HepG2 (cell line): ENCODE data around the gene LGALS7B. TPM values are rescaled to one million over a fixed set of nuclear protein-coding genes. Genes with fewer than 3 reads are reported as not detected.
A peak's percentile ranks its signal among the peaks of the same experiment; 100 is the strongest.

Experiments used
- ELF1 ChIP-seq: sonication (generic); formaldehyde crosslinking; IDR thresholded peaks from 2 replicates; pipeline ENCODE4 v1.4.0; 2020; ENCODE audit warnings: missing genetic modification reagents
- FIP1L1 ChIP-seq: fragments of 200-400 bp; formaldehyde crosslinking; IDR thresholded peaks from 2 replicates; pipeline ENCODE4 v1.6.1; 2018; ENCODE audit warnings: low read depth, mild to moderate bottlenecking, low read length, moderate library complexity, borderline replicate concordance; ENCODE audit not compliant: insufficient read depth
- FOXP1 ChIP-seq, 2 experiments: fragments of 450-650 bp in 1 of 2; IDR thresholded peaks; 2 replicates each; pipeline ENCODE4 v1.6.1; 2017 to 2018; ENCODE audit warnings: antibody characterized with exemption in 1 of 2
- HDAC2 ChIP-seq: sonication (generic); formaldehyde crosslinking; IDR thresholded peaks from 2 replicates; pipeline ENCODE4 v1.4.0; 2020; ENCODE audit warnings: missing genetic modification reagents
- HMGXB3 ChIP-seq: sonication (generic); formaldehyde crosslinking; IDR thresholded peaks from 2 replicates; pipeline ENCODE4 v1.4.0; 2020; ENCODE audit warnings: missing genetic modification reagents, borderline replicate concordance
- MEF2D ChIP-seq: sonication (generic); formaldehyde crosslinking; IDR thresholded peaks from 2 replicates; pipeline ENCODE4 v1.5.1; 2020; ENCODE audit warnings: mild to moderate bottlenecking, missing genetic modification reagents
- MXD3 ChIP-seq: IDR thresholded peaks from 2 replicates; pipeline ENCODE4 v1.6.1; 2016; ENCODE audit warnings: mild to moderate bottlenecking, missing biosample characterization, missing genetic modification reagents
- NFIC ChIP-seq: IDR thresholded peaks from 2 replicates; pipeline ENCODE4 v1.6.1; 2012; ENCODE audit warnings: mild to moderate bottlenecking, low read length, inconsistent platforms
- PBX2 ChIP-seq: IDR thresholded peaks from 2 replicates; pipeline ENCODE4 v1.6.1; 2016; ENCODE audit warnings: control low read depth
- RFX1 ChIP-seq: fragments of 450-650 bp; IDR thresholded peaks from 2 replicates; pipeline ENCODE4 v1.6.1; 2017
- RXRB ChIP-seq: IDR thresholded peaks from 2 replicates; pipeline ENCODE4 v1.6.1; 2016; ENCODE audit warnings: borderline replicate concordance, missing genetic modification reagents, missing compliant biosample characterization
- SP1 ChIP-seq, 2 experiments: fragments of 450-650 bp in 1 of 2; sonication (generic) in 1 of 2; formaldehyde crosslinking in 1 of 2; IDR thresholded peaks; 2 replicates each; pipeline versions ENCODE4 v1.4.0 to v1.6.1; 2016 to 2020; ENCODE audit warnings: missing genetic modification reagents in 1 of 2
- SSRP1 ChIP-seq: IDR thresholded peaks from 2 replicates; pipeline ENCODE4 v1.6.1; 2016; ENCODE audit warnings: control low read depth
- XRCC5 ChIP-seq: fragments of 200-400 bp; formaldehyde crosslinking; optimal IDR thresholded peaks from 2 replicates; pipeline ENCODE3; 2017; ENCODE audit warnings: mild to moderate bottlenecking, low read length
- ZFP62 ChIP-seq: sonication (generic); formaldehyde crosslinking; IDR thresholded peaks from 2 replicates; pipeline ENCODE4 v1.4.0; 2020; ENCODE audit warnings: missing genetic modification reagents
- ZNF30 ChIP-seq: sonication (generic); formaldehyde crosslinking; IDR thresholded peaks from 2 replicates; pipeline ENCODE4 v1.5.0; 2020; ENCODE audit warnings: mild to moderate bottlenecking, missing genetic modification reagents
- ZNF609 ChIP-seq: sonication (generic); formaldehyde crosslinking; IDR thresholded peaks from 2 replicates; pipeline ENCODE4 v1.4.0; 2020; ENCODE audit warnings: mild to moderate bottlenecking, missing genetic modification reagents, borderline replicate concordance
- ZNF713 ChIP-seq: sonication (generic); formaldehyde crosslinking; IDR thresholded peaks from 2 replicates; pipeline ENCODE4 v1.4.0; 2020; ENCODE audit warnings: mild to moderate bottlenecking, missing genetic modification reagents
- polyA plus RNA-seq, 8 experiments: library from polyadenylated mRNA; depleted of rRNA in 3 of 8; stranded (reverse) in 7 of 8; unstranded in 1 of 8; fragments of >200 nt; fragmentation: Illumina TruSeq in 4 of 8; extraction: Trizol in 4 of 8; gene quantifications; 2 replicates each; pipeline versions ENCODE4 v1.2.1 to v1.2.3, GENCODE V29; 2011 to 2016; ENCODE audit warnings: low read depth in 4 of 8, missing spikeins in 1 of 8, mixed read lengths in 1 of 8; ENCODE audit not compliant: insufficient read depth in 1 of 8
- total RNA-seq, 5 experiments: library from RNA; depleted of rRNA; stranded (reverse); fragments of >200 nt; fragmentation: Illumina TruSeq; extraction: Trizol; gene quantifications; 2 replicates each; pipeline ENCODE4 v1.2.3, GENCODE V29; 2016; ENCODE audit warnings: low read depth in 1 of 5

LGALS7B gene
- total and polyA plus RNA-seq, 2 of the 13 experiments (the other 11 are each of a cell fraction or from before 2014, with no cell fraction given), result 1.7 to 2.1 TPM

- TF ChIP-seq ZNF713, result no peak
- peak; percentile 94 for TF ChIP-seq RXRB
- TF ChIP-seq FIP1L1, result no peak
- TF ChIP-seq ZNF30 (CRISPR knock-in tag), result no peak
- TF ChIP-seq NFIC, result peak; percentile 82
- TF ChIP-seq FOXP1 (IDR thresholded peaks at IDR 0.05), result no peak
- TF ChIP-seq FOXP1 (CRISPR knock-in tag; IDR thresholded peaks at IDR 0.05), result peak; percentile 69
- TF ChIP-seq MEF2D (CRISPR knock-in tag), result peak; percentile 63; the same call in 1 of the 2 replicates
- TF ChIP-seq ZNF609 (CRISPR knock-in tag), result peak; percentile 69
- no peak for TF ChIP-seq SSRP1 (CRISPR knock-in tag)
- TF ChIP-seq HDAC2 (CRISPR knock-in tag), result peak; percentile 93
- TF ChIP-seq RFX1, result peak; percentile 27; the same call in 1 of the 2 replicates
- TF ChIP-seq HMGXB3 (CRISPR knock-in tag), result peak; percentile 65; the same call in 1 of the 2 replicates
- TF ChIP-seq XRCC5, result no peak
- no peak for TF ChIP-seq ZFP62
- peak; percentile 64 for TF ChIP-seq ELF1 (CRISPR knock-in tag)
- TF ChIP-seq PBX2, result no peak
- TF ChIP-seq SP1 (IDR thresholded peaks at IDR 0.05), result no peak
- no peak for TF ChIP-seq SP1 (CRISPR knock-in tag; IDR thresholded peaks at IDR 0.05)
- no peak for TF ChIP-seq MXD3
These were observed 29.4 kb upstream of the LGALS7B start (continued) for GRCh38 chr19:38759590-38760003.
